Omental fat pad (tissue), 4 donors: ENCODE measurements around the gene REEP6. TPM values are rescaled to one million over a fixed set of nuclear protein-coding genes. Genes with fewer than 3 reads are reported as not detected.

Source experiments
- ATAC-seq: fragments of 150-250 bp; one replicate; pipeline ENCODE4 v1.9.1; 2016; ENCODE audit warnings: mild to moderate bottlenecking, moderate library complexity; ENCODE audit not compliant: low FRiP score
- DNase-seq: peaks from one replicate; pipeline ENCODE4 v3.0.0-alpha.2; 2019; ENCODE audit warnings: low spot score
- total RNA-seq, 4 donors: library from RNA; depleted of rRNA; stranded (reverse); fragments of >200 nt; gene quantifications; one replicate each; pipeline ENCODE4 v1.1.0, GENCODE V29; 2016
- TF ChIP-seq, protein P1 (sequence below), 3 donors: fragments of 450-650 bp; IDR thresholded peaks; one replicate each; pipeline ENCODE4 v1.5.1; 2016 to 2017; ENCODE audit warnings: antibody characterized with exemption in 3 of 3, mild to moderate bottlenecking in 3 of 3, moderate library complexity in 2 of 3

The REEP6 gene
- total RNA-seq, 4 donors from 2014 or later, result 1.6 to 4.5 (median 2.8) TPM

- DNase-seq, result no peak
- no peak for ATAC-seq
- TF ChIP-seq, protein P1, sequence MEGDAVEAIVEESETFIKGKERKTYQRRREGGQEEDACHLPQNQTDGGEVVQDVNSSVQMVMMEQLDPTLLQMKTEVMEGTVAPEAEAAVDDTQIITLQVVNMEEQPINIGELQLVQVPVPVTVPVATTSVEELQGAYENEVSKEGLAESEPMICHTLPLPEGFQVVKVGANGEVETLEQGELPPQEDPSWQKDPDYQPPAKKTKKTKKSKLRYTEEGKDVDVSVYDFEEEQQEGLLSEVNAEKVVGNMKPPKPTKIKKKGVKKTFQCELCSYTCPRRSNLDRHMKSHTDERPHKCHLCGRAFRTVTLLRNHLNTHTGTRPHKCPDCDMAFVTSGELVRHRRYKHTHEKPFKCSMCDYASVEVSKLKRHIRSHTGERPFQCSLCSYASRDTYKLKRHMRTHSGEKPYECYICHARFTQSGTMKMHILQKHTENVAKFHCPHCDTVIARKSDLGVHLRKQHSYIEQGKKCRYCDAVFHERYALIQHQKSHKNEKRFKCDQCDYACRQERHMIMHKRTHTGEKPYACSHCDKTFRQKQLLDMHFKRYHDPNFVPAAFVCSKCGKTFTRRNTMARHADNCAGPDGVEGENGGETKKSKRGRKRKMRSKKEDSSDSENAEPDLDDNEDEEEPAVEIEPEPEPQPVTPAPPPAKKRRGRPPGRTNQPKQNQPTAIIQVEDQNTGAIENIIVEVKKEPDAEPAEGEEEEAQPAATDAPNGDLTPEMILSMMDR (IDR thresholded peaks at IDR 0.05), result peak in 1 of 3 donors; percentile 34
Measured at GRCh38 chr19:1503089-1503924, 12.3 kb downstream of the REEP6 start.

GRCh38 chr19:1503925-1504773 lies 13.2 kb downstream of the REEP6 start:
- DNase-seq (no peak), ATAC-seq (no peak)
- TF ChIP-seq, protein P1 (IDR thresholded peaks at IDR 0.05), result no peak

GRCh38 chr19:1505012-1505411 lies 14.0 kb downstream of the REEP6 start:
- TF ChIP-seq, protein P1 (IDR thresholded peaks at IDR 0.05), result no peak
- DNase-seq (no peak), ATAC-seq (no peak)

DNA sequence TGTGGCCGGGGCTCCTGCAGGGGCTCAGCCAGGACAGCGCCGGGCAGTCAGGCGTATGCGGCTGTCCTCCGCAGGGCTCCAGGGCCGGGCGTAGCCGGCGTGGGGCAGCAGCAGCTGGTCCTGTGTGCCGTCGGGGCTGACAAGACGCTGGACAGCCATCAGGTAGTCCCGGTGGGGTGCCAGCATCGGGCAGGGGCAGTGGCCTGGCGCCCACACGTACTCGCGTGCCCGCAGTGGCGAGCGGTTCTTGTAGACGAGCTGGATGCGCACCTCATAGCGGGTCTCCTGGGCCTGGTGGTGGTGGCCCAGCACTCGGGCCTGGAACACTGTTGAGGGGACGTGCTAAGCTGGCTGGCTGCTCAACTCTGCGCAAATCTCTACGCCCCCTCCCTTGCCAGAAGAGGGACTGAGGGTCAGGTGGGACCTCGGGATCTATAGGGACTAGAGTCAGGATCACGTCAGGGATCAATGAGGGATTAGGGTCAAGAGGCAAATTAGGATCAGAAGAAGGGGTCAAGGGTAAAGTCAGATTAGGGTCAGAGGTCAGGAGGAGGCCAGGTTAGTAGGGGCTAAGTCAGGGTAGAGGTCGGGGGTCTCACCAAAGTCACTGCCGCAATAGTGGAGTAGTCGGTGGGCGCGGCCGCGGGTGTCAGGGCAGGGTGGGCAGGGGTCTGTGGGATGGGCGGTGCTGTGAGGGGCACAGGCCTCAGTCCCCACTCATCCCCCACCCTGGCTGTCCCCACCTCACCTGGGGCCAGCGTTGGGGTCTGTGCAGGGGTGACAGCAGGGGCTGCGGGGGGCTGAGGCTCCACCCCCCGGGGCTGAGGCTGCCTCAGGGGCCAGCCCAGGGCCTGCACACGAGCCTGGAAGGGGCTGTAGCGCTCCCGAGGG lies 15.3 kb downstream of the REEP6 start:
- TF ChIP-seq, protein P1 (IDR thresholded peaks at IDR 0.05), result no peak
- DNase-seq, result no peak
- ATAC-seq, result no peak

GRCh38 chr19:1507192-1507660 lies 16.2 kb downstream of the REEP6 start:
- TF ChIP-seq, protein P1 (IDR thresholded peaks at IDR 0.05), result no peak
- DNase-seq (no peak), ATAC-seq (no peak)

DNA sequence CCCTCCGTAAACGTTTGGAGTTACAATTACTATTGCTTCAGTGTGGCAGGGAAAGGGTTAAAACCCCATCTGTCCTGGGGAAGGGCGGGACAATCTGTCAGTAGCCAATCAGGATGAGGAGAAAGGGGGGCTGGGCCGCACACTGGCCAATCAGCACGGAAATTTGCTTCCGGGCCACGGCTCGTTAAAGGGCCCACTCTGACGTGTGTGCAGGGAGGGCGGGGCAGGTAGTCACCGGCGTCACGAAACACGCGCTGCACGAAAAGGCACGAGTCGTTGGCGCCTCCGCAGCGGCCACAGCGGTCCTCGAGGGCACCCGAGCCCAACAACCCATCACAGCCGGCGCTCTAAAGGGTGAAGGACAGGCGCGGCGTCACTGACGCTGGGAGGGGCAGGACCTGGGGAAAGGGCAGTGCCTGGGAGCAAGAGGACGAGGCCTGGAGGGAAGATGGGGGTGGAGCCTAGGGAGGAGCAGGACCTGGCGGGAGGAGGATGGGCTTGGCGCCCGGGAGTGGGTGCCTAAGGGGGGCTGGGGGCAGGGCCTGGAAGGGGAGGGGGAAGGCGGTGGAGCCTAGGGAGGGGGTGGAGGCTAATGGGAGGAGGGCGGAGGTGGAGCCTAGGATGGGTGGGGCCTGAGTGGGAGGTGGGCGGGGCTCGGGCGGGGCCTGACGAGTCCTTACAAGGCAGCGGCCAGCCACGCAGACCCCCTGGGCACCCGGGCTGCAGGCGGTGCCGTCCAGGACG lies 17.0 kb downstream of the REEP6 start:
- TF ChIP-seq, protein P1 (IDR thresholded peaks at IDR 0.05), result no peak
- DNase-seq (peak; percentile 76), ATAC-seq (peak; percentile 89)
